HCT116 (cell line): ENCODE measurements around the gene MACIR. TPM values are rescaled to one million over a fixed set of nuclear protein-coding genes. Genes with fewer than 3 reads are reported as not detected.

Source experiments
- ATAC-seq: fragments of 200-7000 bp; cut with Tn5 transposase; 2 replicates; pipeline ENCODE4 v1.9.1; 2020; ENCODE audit warnings: mild to moderate bottlenecking, moderate library complexity
- BruUV-seq: library from RNA; stranded (reverse); fragments of 400-500 nt; replicated peaks from 2 replicates; lab custom pipeline; 2021; lab: Mats Ljungman, UMichigan
- CTCF ChIA-PET: fragments of 300-600 bp; sonication (Branson Sonifier 250); formaldehyde crosslinking; loops from one replicate; lab custom pipeline; 2021; ENCODE audit warnings: antibody characterized with exemption; lab: Charles Lee
- POLR2A ChIA-PET: fragments of 300-600, 350-600 bp; sonication (Branson Sonifier 250); formaldehyde crosslinking; loops from one replicate; lab custom pipeline; 2021; ENCODE audit warnings: antibody characterized with exemption; lab: Charles Lee
- RAD21 ChIA-PET, 2 experiments: fragments of 300-600 bp; sonication (Branson Sonifier 250); formaldehyde crosslinking; loops; one replicate each; lab custom pipeline; 2023; ENCODE audit warnings: low total read pairs in 2 of 2; ENCODE audit not compliant: uncharacterized antibody in 2 of 2, unreplicated experiment in 2 of 2, low non-redundant PET in 1 of 2; lab: Charles Lee
- DNase-seq: peaks from one replicate; pipeline ENCODE4 v3.0.0-alpha.2; 2010; ENCODE audit warnings: low read depth, low spot score
- H2AFZ ChIP-seq: fragments of 200-600 bp; shearing (Covaris generic), sonication (generic); 2 replicates; pipeline ENCODE4 v1.6.1; 2017; ENCODE audit warnings: low read depth, mixed run types, mixed read lengths, antibody characterized with exemption, low read length; ENCODE audit not compliant: poor library complexity, severe bottlenecking
- H3K27ac ChIP-seq: 2 replicates; pipeline ENCODE4 v1.5.1; 2012; ENCODE audit warnings: low read depth, low read length
- H3K27me3 ChIP-seq: fragments of 200-600 bp; sonication (generic); 2 replicates; pipeline ENCODE4 v1.6.1; 2016; ENCODE audit warnings: mixed run types, low read length, mixed read lengths; ENCODE audit not compliant: insufficient read depth
- H3K36me3 ChIP-seq, 2 experiments: fragments of 200-500 bp in 1 of 2; fragments of 200-600 bp in 1 of 2; sonication (Bioruptor generic) in 1 of 2; sonication (generic) in 1 of 2; 2 replicates each; pipeline versions ENCODE4 v1.5.1 to v1.6.1; 2014 to 2016; ENCODE audit warnings: low read length in 2 of 2, inconsistent platforms in 1 of 2, mixed read lengths in 1 of 2, mixed run types in 1 of 2; ENCODE audit not compliant: insufficient read depth in 2 of 2, control insufficient read depth in 1 of 2
- H3K4me1 ChIP-seq, 2 experiments: fragments of 200-600 bp in 1 of 2; sonication (generic) in 1 of 2; 2 replicates each; pipeline versions ENCODE4 v1.5.1 to v1.6.1; 2012 to 2017; ENCODE audit warnings: low read length in 2 of 2, inconsistent platforms in 1 of 2, mild to moderate bottlenecking in 1 of 2, mixed read lengths in 1 of 2, mixed run types in 1 of 2, moderate library complexity in 1 of 2; ENCODE audit not compliant: insufficient read depth in 2 of 2, control insufficient read depth in 1 of 2
- H3K4me2 ChIP-seq: fragments of 200-600 bp; sonication (generic); 2 replicates; pipeline ENCODE4 v1.6.1; 2017; ENCODE audit warnings: mixed run types, low read length, mixed read lengths
- H3K4me3 ChIP-seq, 2 experiments: fragments of 200-600 bp in 1 of 2; sonication (generic) in 1 of 2; replicated peaks in 1 of 2; 2 replicates each; pipeline ENCODE4 v1.5.1; 2011 to 2016; ENCODE audit warnings: low read length in 2 of 2, control low read depth in 1 of 2, low read depth in 1 of 2, mild to moderate bottlenecking in 1 of 2, mixed read lengths in 1 of 2, mixed run types in 1 of 2
- H3K79me2 ChIP-seq: fragments of 200-600 bp; sonication (generic); 2 replicates; pipeline ENCODE4 v1.6.1; 2017; ENCODE audit warnings: mild to moderate bottlenecking, mixed run types, low read length, moderate library complexity, mixed read lengths; ENCODE audit not compliant: insufficient read depth
- H3K9ac ChIP-seq: fragments of 200-600 bp; sonication (generic); 2 replicates; pipeline ENCODE4 v1.6.1; 2016; ENCODE audit warnings: low read length, mixed read lengths
- H3K9me2 ChIP-seq: fragments of 200-600 bp; sonication (generic), shearing (Covaris generic); 2 replicates; pipeline ENCODE4 v1.6.1; 2017; ENCODE audit warnings: mixed run types, mild to moderate bottlenecking, moderate library complexity; ENCODE audit not compliant: insufficient read depth
- H3K9me3 ChIP-seq, 2 experiments: fragments of 200-500 bp in 1 of 2; fragments of 200-600 bp in 1 of 2; sonication (Bioruptor generic) in 1 of 2; sonication (generic) in 1 of 2; 2 replicates each; pipeline ENCODE4 v1.6.1; 2014 to 2017; ENCODE audit warnings: low read length in 2 of 2, mixed read lengths in 2 of 2, inconsistent platforms in 1 of 2, low read depth in 1 of 2, mild to moderate bottlenecking in 1 of 2, mixed run types in 1 of 2, moderate library complexity in 1 of 2; ENCODE audit not compliant: control insufficient read depth in 1 of 2, insufficient read depth in 1 of 2
- H4K20me1 ChIP-seq: fragments of 200-600 bp; sonication (generic), shearing (Covaris generic); 2 replicates; pipeline ENCODE4 v1.6.1; 2017; ENCODE audit warnings: mixed run types, mild to moderate bottlenecking, moderate library complexity; ENCODE audit not compliant: insufficient read depth
- CEBPB ChIP-seq: IDR thresholded peaks from 2 replicates; pipeline ENCODE4 v1.6.1; 2012; ENCODE audit warnings: low read depth
- EGR1 ChIP-seq: IDR thresholded peaks from 2 replicates; pipeline ENCODE4 v1.6.1; 2012; ENCODE audit warnings: low read depth
- EZH2phosphoT487 ChIP-seq: fragments of 200-600 bp; IDR thresholded peaks from 2 replicates; pipeline ENCODE4 v1.6.1; 2018; ENCODE audit warnings: antibody characterized with exemption, borderline replicate concordance
- FOSL1 ChIP-seq: IDR thresholded peaks from 2 replicates; pipeline ENCODE4 v1.6.1; 2012; ENCODE audit warnings: low read depth
- POLR2A ChIP-seq: IDR thresholded peaks from 2 replicates; pipeline ENCODE4 v1.7.0; 2011; ENCODE audit warnings: borderline replicate concordance; ENCODE audit not compliant: insufficient read depth, insufficient read length; ENCODE audit errors: extremely low read depth
- POLR2AphosphoS5 ChIP-seq: IDR thresholded peaks from 2 replicates; pipeline ENCODE4 v1.6.1; 2011; ENCODE audit warnings: mild to moderate bottlenecking, low read depth, low read length, moderate library complexity
- SRF ChIP-seq: IDR thresholded peaks from 2 replicates; pipeline ENCODE4 v1.6.1; 2012; ENCODE audit warnings: low read depth
- ZFX ChIP-seq: fragments of 450-650 bp; IDR thresholded peaks from 2 replicates; pipeline ENCODE4 v1.6.1; 2017
- ZNF274 ChIP-seq: fragments of 200-500 bp; sonication (Bioruptor generic); IDR thresholded peaks from 2 replicates; pipeline ENCODE4 v1.6.1; 2014; ENCODE audit warnings: mild to moderate bottlenecking, low read depth, low read length, inconsistent platforms
- intact Hi-C: fragments of 100-400 bp; cut with micrococcal nuclease; formaldehyde crosslinking; loops from 2 replicates; pipeline ENCODE4 v1.10.0; 2022
- total RNA-seq: library from RNA; stranded (reverse); gene quantifications from one replicate; pipeline ENCODE4 v1.2.1, GENCODE V29; 2021; ENCODE audit not compliant: unreplicated experiment
- TF ChIP-seq, protein P1 (sequence below): IDR thresholded peaks from 2 replicates; pipeline ENCODE4 v1.6.1; 2012; ENCODE audit warnings: low read depth
- TF ChIP-seq, protein P2 (sequence below): IDR thresholded peaks from 2 replicates; pipeline ENCODE4 v1.6.1; 2011; ENCODE audit warnings: mild to moderate bottlenecking, low read length, moderate library complexity; ENCODE audit not compliant: insufficient replicate concordance; ENCODE audit errors: extremely low read depth

MACIR gene
- total RNA-seq, 1 experiment from 2014 or later: 10.4 TPM

DNA sequence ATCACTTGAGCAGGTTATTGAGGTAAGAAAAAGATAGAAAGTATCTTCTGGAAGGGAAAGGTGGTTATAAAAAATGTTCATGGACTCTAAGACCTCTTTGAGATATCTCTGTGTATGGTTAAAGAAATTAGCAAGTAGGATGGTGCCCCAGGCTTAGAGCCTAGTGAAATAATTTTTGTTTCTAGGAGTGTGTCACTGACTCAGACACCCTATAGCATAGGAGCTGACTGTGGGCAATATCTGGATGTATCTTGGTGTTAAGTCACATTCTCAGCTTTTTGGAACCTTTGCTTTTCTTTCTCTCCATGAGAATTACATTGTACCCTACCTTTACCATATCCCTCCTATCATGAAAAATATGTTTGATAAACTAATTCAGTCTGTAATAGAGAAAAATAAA, 12.0 kb downstream of the MACIR start:
- no peaks in the 10 kb centered on the region for H3K27me3 ChIP-seq
- H2AFZ ChIP-seq: no peak overlapping the region
- no peak for TF ChIP-seq EGR1
- no peaks in the 10 kb centered on the region for H3K36me3 ChIP-seq
- no peaks in the 10 kb centered on the region for H4K20me1 ChIP-seq
- BruUV-seq: no TSS peak
- H3K4me3 ChIP-seq: no peak overlapping the region
- no peaks in the 10 kb centered on the region for H3K9me3 ChIP-seq
- no peak overlapping the region for H3K4me2 ChIP-seq
- H3K27ac ChIP-seq: no peak overlapping the region
- no peak for ATAC-seq
- intact Hi-C loops: no loop called here
- ChIA-PET CTCF (no interaction called here), RAD21 (no interaction called here), POLR2A (interaction anchor here (1.9 kb wide), 1 partner anchor 12 kb away, joined by 8 read pairs; the partner anchor contains the start of gene MACIR)
- H3K9ac ChIP-seq: no peak overlapping the region
- DNase-seq: no peak
- peaks cover 4 to 9% of the 10 kb centered on the region in 2 experiments for H3K4me1 ChIP-seq
- H3K79me2 ChIP-seq: peaks cover 46% of the 10 kb centered on the region
- H3K9me2 ChIP-seq: no peaks in the 10 kb centered on the region

DNA sequence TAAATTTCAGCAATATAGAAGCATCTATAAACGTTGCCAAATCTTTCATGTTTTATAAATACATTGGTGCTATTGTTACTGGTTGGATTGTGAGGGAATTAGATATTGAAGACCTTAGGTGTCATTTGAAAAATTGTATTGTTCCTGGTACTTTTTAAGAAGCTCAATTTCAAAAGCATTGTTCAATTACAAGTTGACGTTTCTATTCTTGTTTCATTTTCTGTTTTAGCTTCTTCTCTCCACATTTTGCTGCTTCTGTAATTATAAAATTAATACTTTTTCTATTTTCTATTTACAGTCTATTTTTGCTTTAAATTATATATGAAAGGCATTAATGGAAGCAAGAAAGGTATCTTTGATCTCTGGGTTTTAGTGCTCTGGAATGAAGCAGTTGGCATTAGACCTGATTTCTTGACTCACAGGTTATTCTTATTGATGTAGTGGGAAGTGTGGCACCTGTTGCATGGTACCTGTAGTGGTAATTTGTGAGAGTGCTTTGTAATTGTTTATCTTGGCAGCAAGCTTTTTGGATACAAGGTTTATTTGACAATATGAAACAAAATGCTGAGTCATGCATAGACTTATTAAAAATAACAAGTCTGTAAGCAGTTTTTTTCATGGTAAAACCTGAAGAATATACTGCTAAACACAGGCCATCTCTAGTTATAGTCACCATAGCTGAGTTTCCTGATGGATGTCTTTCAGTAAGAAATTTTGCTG, 13.2 kb downstream of the MACIR start:
- ATAC-seq (no peak), DNase-seq (no peak)
- intact Hi-C loops: no loop called here
- Histone ChIP-seq H3K27ac (no peak overlapping the region), H3K9me3 (no peaks in the 10 kb centered on the region), H3K27me3 (no peaks in the 10 kb centered on the region), H3K9ac (no peak overlapping the region), H3K79me2 (peaks cover 42% of the 10 kb centered on the region), H4K20me1 (no peaks in the 10 kb centered on the region), H3K9me2 (no peaks in the 10 kb centered on the region), H2AFZ (no peak overlapping the region), H3K4me3 (no peak overlapping the region), H3K4me1 (peaks cover 4 to 9% of the 10 kb centered on the region in 2 experiments), H3K4me2 (no peak overlapping the region), H3K36me3 (no peaks in the 10 kb centered on the region)
- ChIA-PET POLR2A (interaction anchor here (1.9 kb wide), 1 partner anchor 13 kb away, joined by 8 read pairs; the partner anchor contains the start of gene MACIR), CTCF (no interaction called here), RAD21 (interaction anchor here in 1 of 2 experiments (0.6 kb wide), 1 partner anchor 15 kb away, joined by 3 read pairs; no protein-coding TSS in a partner anchor)
- BruUV-seq: no TSS peak
- no peak for TF ChIP-seq POLR2AphosphoS5
- no peak for TF ChIP-seq EZH2phosphoT487
- TF ChIP-seq FOSL1: no peak
- no peak for TF ChIP-seq ZFX
- TF ChIP-seq CEBPB: no peak
- no peak for TF ChIP-seq ZNF274
- TF ChIP-seq, protein P1, sequence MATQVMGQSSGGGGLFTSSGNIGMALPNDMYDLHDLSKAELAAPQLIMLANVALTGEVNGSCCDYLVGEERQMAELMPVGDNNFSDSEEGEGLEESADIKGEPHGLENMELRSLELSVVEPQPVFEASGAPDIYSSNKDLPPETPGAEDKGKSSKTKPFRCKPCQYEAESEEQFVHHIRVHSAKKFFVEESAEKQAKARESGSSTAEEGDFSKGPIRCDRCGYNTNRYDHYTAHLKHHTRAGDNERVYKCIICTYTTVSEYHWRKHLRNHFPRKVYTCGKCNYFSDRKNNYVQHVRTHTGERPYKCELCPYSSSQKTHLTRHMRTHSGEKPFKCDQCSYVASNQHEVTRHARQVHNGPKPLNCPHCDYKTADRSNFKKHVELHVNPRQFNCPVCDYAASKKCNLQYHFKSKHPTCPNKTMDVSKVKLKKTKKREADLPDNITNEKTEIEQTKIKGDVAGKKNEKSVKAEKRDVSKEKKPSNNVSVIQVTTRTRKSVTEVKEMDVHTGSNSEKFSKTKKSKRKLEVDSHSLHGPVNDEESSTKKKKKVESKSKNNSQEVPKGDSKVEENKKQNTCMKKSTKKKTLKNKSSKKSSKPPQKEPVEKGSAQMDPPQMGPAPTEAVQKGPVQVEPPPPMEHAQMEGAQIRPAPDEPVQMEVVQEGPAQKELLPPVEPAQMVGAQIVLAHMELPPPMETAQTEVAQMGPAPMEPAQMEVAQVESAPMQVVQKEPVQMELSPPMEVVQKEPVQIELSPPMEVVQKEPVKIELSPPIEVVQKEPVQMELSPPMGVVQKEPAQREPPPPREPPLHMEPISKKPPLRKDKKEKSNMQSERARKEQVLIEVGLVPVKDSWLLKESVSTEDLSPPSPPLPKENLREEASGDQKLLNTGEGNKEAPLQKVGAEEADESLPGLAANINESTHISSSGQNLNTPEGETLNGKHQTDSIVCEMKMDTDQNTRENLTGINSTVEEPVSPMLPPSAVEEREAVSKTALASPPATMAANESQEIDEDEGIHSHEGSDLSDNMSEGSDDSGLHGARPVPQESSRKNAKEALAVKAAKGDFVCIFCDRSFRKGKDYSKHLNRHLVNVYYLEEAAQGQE: no peak
- no peak for TF ChIP-seq POLR2A
- TF ChIP-seq, protein P2, sequence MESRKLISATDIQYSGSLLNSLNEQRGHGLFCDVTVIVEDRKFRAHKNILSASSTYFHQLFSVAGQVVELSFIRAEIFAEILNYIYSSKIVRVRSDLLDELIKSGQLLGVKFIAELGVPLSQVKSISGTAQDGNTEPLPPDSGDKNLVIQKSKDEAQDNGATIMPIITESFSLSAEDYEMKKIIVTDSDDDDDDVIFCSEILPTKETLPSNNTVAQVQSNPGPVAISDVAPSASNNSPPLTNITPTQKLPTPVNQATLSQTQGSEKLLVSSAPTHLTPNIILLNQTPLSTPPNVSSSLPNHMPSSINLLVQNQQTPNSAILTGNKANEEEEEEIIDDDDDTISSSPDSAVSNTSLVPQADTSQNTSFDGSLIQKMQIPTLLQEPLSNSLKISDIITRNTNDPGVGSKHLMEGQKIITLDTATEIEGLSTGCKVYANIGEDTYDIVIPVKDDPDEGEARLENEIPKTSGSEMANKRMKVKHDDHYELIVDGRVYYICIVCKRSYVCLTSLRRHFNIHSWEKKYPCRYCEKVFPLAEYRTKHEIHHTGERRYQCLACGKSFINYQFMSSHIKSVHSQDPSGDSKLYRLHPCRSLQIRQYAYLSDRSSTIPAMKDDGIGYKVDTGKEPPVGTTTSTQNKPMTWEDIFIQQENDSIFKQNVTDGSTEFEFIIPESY: no peak
- TF ChIP-seq SRF: no peak
